Brain microvascular endothelial cell (primary cell): ENCODE measurements around the gene LLGL2.
A peak's percentile ranks its signal among the peaks of the same experiment; 100 is the strongest.

ENCODE experiments used
- DNase-seq: peaks from one replicate; pipeline ENCODE4 v3.0.0-alpha.2; 2020
- H3K27ac ChIP-seq: fragments of 250-450 bp; sonication (Bioruptor Pico); 2 replicates; pipeline ENCODE4 v1.5.1; 2020; ENCODE audit warnings: mild to moderate bottlenecking, moderate library complexity
- H3K27me3 ChIP-seq: fragments of 250-450 bp; sonication (Bioruptor Pico); replicated peaks from 2 replicates; pipeline ENCODE4 v1.5.1; 2020; ENCODE audit warnings: mild to moderate bottlenecking
- H3K36me3 ChIP-seq: fragments of 250-450 bp; sonication (Bioruptor Pico); replicated peaks from 2 replicates; pipeline ENCODE4 v1.5.1; 2020; ENCODE audit warnings: mild to moderate bottlenecking
- H3K4me3 ChIP-seq: 2 replicates; pipeline ENCODE4 v1.5.1; 2011; ENCODE audit warnings: low read depth, mild to moderate bottlenecking, control low read depth, low read length, moderate library complexity
- in situ Hi-C: cut with HindIII; loops from 2 replicates; pipeline ENCODE4 v1.10.0; 2017; ENCODE audit warnings: low sequenced_read_pairs, low pct_ligation_motif_present
- TF ChIP-seq, protein P1 (sequence below): IDR thresholded peaks from 2 replicates; pipeline ENCODE4 v1.5.1; 2011; ENCODE audit warnings: low read depth, mild to moderate bottlenecking, moderate library complexity, low read length, control low read depth, inconsistent platforms; ENCODE audit errors: missing control alignments

Gene LLGL2

GRCh38 chr17:75614006-75614405 is 88.5 kb downstream of the LLGL2 start:
- Histone ChIP-seq H3K36me3 (no peaks in the 10 kb centered on the region), H3K27me3 (no peaks in the 10 kb centered on the region), H3K27ac (no peak overlapping the region), H3K4me3 (no peak overlapping the region)
- TF ChIP-seq, protein P1, sequence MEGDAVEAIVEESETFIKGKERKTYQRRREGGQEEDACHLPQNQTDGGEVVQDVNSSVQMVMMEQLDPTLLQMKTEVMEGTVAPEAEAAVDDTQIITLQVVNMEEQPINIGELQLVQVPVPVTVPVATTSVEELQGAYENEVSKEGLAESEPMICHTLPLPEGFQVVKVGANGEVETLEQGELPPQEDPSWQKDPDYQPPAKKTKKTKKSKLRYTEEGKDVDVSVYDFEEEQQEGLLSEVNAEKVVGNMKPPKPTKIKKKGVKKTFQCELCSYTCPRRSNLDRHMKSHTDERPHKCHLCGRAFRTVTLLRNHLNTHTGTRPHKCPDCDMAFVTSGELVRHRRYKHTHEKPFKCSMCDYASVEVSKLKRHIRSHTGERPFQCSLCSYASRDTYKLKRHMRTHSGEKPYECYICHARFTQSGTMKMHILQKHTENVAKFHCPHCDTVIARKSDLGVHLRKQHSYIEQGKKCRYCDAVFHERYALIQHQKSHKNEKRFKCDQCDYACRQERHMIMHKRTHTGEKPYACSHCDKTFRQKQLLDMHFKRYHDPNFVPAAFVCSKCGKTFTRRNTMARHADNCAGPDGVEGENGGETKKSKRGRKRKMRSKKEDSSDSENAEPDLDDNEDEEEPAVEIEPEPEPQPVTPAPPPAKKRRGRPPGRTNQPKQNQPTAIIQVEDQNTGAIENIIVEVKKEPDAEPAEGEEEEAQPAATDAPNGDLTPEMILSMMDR: peak; percentile 30
- DNase-seq: no peak
- in situ Hi-C loops: no loop called here

DNA sequence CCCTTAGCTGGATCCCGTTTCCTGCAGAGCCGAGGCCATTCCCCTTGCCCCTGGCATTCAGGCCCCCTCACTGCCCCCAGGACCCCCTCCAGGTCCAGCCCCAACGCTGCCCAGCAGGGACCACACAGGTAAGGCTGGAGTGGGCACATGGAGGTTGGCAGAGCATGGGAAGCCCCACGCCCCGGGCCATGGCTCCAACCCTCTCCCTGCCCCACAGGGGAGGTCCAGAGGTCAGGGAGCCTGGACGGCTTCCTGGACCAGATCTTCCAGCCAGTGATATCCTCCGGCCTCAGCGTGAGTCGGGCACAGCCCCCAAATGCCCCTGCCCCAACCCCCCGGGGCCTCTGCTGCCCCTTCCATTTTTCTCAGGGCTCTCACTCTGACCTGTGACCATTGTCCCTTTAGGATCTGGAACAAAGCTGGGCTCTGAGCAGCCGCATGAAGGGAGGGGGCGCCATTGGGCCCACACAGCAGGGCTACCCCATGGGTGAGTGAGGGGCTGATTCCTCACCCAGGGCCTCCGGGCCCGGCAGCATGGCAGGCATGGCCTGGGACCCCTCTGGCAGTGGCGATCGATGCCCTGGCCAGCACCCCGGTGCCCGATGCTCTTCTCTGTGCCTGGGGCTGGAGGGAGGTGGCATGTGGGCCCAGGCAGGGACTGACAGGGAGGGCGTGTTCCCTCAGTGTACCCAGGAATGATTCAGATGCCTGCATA is 89.2 kb downstream of the LLGL2 start:
- Histone ChIP-seq H3K27ac (no peak overlapping the region), H3K27me3 (no peaks in the 10 kb centered on the region), H3K4me3 (no peak overlapping the region), H3K36me3 (no peaks in the 10 kb centered on the region)
- TF ChIP-seq, protein P1: no peak
- DNase-seq: no peak
- in situ Hi-C loops: no loop called here

DNA sequence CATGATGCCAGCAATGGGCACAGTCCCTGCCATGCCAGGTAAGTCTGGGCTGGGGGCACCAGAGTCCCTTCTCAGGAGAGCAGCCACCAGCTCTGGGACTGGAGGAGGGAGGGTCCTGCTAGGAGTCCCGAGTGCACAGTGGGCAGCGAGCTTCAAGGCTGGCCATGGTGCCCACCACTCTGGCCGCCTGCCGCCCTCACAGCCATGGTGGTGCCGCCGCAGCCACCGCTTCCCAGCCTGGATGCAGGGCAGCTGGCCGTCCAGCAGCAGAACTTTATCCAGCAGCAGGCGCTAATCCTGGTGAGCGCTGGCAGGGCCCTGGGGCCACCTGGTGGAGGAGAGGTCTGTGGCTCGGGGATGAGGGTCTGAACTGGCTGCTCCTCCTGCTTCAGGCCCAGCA is 89.8 kb downstream of the LLGL2 start:
- in situ Hi-C loops: no loop called here
- no peak for DNase-seq
- TF ChIP-seq, protein P1: no peak
- no peaks in the 10 kb centered on the region for H3K36me3 ChIP-seq
- no peak overlapping the region for H3K27ac ChIP-seq
- H3K4me3 ChIP-seq: no peak overlapping the region
- H3K27me3 ChIP-seq: no peaks in the 10 kb centered on the region

DNA sequence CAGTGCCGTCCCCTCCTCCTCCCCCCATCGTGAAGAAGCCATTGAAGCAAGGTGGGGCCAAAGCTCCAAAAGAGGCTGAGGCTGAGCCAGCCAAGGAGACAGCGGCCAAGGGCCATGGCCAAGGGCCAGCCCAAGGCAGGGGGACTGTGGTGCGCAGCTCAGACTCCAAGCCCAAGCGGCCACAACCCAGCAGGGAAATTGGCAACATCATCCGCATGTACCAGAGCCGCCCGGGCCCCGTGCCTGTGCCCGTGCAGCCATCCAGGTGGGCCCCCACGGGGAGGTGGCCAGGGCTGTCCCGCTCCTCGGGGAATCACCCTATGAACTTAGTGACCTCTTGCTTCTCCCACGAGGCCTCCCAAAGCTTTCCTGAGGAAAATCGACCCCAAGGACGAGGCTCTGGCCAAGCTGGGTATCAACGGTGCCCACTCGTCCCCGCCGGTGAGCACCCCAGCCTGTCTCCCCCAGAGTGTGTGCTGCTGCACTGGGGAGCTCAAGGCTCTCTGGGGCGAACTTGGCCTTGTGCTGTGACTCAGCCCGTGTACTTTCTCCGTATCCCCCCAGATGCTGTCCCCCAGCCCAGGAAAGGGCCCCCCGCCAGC is 91.1 kb downstream of the LLGL2 start:
- Histone ChIP-seq H3K36me3 (no peaks in the 10 kb centered on the region), H3K27me3 (no peaks in the 10 kb centered on the region), H3K27ac (no peak overlapping the region), H3K4me3 (no peak overlapping the region)
- in situ Hi-C loops: no loop called here
- TF ChIP-seq, protein P1: no peak
- no peak for DNase-seq

DNA sequence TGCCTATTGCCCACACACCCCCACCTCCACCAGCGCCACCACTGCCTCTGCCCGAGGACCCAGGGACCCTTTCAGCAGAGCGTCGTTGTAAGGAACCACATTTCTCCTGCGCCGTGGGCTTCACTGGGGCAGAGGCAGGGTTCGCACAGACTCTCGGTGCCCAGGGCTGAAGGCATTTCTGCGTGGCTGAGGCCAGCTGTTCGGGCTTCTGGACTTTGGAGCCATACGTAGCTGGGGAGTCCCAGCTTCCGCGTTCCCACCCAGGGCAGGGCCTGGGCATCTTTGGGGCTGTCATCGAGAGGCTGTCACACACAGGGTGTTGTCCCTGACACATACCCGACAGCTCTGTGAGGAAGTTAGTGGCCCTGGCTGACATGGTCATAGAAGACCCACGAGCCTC is 91.7 kb downstream of the LLGL2 start:
- Histone ChIP-seq H3K27me3 (no peaks in the 10 kb centered on the region), H3K27ac (no peak overlapping the region), H3K4me3 (no peak overlapping the region), H3K36me3 (no peaks in the 10 kb centered on the region)
- in situ Hi-C loops: no loop called here
- TF ChIP-seq, protein P1: no peak
- DNase-seq: no peak
